ENCODE results near the gene PDCL2.
"Not testable (repeated sequence)": the region's sequence is repeated elsewhere in the genome, so short reads cannot be mapped to it uniquely, and the experiment has no call there.

PDCL2 gene, protein sequence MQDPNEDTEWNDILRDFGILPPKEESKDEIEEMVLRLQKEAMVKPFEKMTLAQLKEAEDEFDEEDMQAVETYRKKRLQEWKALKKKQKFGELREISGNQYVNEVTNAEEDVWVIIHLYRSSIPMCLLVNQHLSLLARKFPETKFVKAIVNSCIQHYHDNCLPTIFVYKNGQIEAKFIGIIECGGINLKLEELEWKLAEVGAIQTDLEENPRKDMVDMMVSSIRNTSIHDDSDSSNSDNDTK

DNA sequence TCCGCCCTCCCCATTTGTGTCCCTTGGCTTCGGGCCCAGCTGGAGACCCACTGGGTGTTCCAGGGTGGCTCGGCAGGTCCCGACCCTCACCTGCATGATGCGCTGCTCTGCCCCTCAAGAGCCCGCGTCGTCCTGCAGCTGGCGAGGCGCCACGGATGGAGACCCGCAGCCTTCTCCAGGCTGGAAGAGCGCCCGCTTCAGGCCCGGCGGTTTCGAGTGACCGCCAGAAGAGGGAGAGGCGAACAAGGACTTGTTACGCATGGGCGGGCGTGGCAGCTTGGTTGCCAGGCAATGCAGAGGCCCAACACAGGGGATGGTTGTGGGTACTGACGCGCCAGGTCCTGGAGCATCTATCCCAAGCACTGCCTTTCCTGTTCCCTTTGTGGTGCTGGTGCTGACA, at the start of gene PDCL2:
Gene PDCL2, minus strand, starts transcription at position 232 of the 400 bp plus-strand sequence. Its CDS starts 136 bp downstream, at position 96.
- no peak for DNase-seq

DNA sequence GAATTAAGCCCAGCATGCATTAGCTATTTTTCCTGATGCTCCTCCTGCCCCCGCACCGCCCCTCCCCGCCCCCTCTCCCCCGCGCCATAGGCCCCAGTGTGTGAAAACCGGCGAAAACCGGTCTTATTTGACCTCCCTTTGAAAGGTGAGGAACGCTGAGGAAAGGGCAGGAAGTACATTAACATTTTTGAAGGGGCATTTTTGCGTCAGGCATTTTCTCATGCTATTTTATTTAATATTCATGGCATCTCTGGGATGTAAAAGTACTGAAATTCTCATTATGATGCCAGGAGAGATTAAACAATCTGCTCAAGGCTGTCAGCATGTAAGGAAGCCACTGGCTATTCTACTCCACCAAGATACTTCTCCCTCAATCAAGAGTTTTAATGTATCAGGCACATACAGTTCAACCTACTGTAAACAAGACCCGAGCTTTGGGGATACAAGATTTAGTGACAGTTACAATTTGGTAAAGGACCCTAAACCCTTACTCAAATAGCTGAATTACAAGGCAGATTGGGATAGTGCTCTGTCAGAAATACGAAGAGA, 45.3 kb upstream of the PDCL2 start:
- no peak for DNase-seq

DNA sequence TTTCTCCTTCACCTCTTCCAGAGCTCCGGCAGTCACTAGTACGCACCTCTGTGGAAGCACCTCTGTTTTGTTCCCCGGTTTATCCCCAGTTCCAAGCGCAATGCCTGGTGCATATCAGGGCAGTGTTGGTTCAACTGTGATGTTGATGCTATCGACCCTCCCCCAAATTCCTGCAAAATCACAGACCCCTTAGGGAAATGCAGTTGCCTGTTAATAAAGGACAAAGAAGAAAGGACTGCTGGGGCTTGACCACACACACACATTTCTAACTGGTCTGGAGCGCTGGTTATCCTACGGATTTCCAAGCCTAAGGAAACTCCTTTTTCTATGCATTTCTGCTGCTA, 44.6 kb upstream of the PDCL2 start:
- DNase-seq = no peak

- no peak for DNase-seq
These were observed 44.0 kb upstream of the PDCL2 start, which contains the start of gene NMU for GRCh38 chr4:55635741-55636655. Gene NMU (minus strand): TSS chr4:55636298. CDS start chr4:55636192, 106 bp downstream.

- DNase-seq = no peak
These were observed 43.2 kb upstream of the PDCL2 start for GRCh38 chr4:55635282-55635681.

- no peak for DNase-seq
These were observed 42.5 kb upstream of the PDCL2 start for GRCh38 chr4:55634417-55635128.

DNA sequence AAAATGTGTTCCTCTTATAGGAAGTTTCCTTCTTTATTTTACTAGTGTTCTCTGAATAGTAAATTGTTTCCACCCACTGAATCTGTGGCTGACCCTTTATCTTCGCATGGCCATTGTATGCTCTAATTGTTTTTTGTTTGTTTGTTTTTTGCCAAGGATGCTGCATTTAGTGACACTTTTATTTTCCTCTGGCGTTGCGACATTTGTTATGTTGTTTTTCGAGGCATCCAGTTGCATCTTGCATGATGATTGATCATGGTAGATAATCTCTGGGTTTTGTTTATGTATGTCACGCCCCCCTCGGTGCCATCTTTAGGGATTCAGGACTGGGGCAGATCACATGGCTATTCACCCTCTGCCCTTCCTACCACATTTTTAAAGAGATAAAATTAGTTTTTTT, 41.9 kb upstream of the PDCL2 start:
- DNase-seq = no peak

DNA sequence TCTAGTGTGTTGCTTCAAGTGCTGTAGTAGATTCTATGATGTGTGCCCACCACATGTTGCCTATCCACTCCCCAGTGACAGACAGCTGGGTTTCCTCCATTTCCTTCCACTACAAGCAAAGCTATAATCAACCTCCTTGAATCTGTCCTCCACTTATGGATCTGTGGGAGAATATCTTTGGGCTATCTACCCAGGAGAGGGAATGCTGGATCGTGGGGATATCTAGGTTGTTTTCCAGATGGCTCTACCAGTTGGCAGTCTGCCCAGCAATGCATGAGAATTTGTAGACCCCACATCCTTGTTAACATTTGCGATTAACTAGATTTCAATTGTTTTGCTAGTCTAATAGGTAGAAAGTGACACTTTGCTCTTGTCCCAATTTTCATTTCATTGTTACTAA, 33.8 kb upstream of the PDCL2 start:
- no peak for DNase-seq

DNA sequence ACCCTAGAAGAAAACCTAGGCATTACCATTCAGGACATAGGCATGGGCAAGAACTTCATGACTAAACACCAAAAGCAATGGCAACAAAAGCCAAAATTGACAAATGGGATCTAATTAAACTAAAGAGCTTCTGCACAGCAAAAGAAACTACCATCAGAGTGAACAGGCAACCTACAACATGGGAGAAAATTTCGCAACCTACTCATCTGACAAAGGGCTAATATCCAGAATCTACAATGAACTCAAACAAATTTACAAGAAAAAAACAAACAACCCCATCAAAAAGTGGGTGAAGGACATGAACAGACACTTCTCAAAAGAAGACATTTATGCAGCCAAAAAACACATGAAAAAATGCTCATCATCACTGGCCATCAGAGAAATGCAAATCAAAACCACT, 32.0 kb upstream of the PDCL2 start:
- not testable (repeated sequence) for DNase-seq

- DNase-seq = no peak
These were observed 26.6 kb upstream of the PDCL2 start for GRCh38 chr4:55618546-55619143.

- DNase-seq = no peak
These were observed 25.6 kb upstream of the PDCL2 start for GRCh38 chr4:55617587-55618197.

GRCh38 chr4:55615008-55615407, 23.0 kb upstream of the PDCL2 start:
- no peak for DNase-seq

GRCh38 chr4:55613621-55614020, 21.6 kb upstream of the PDCL2 start:
- DNase-seq = no peak

GRCh38 chr4:55612341-55612740, 20.3 kb upstream of the PDCL2 start:
- no peak for DNase-seq

DNA sequence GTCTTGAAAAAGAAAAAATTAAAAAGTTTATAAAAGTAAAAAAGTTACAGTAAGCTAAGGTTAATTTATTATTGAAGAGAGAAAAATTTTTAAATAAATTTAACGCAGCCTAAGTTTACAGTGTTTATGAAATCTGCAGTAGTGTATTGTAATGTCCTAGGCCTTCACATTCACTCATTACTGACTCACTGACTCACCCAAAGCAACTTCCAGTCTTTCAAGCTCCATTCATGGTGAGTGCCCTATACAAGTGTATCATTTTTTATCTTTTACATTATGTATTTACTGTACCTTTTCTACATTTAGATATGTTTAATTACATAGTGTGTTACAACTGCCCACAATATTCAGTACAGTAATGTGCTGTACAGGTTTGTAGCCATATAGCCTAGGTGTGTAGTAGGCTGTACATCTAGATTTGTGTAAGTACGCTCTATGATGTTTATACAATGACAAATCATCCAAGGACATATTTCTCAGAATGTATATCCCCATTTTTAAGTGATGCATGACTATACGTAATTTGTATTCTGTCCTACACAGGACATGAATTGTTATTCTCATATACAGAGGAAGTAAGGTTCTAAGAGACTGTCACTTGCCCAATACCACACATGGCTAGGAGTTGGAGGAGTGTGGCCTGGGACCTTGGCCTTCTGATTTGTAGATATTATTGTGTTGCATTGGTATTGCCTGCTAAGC, 19.5 kb upstream of the PDCL2 start:
- DNase-seq = no peak

GRCh38 chr4:55610381-55610780, 18.3 kb upstream of the PDCL2 start:
- DNase-seq = no peak

GRCh38 chr4:55609393-55609866, 17.4 kb upstream of the PDCL2 start:
- no peak for DNase-seq

DNA sequence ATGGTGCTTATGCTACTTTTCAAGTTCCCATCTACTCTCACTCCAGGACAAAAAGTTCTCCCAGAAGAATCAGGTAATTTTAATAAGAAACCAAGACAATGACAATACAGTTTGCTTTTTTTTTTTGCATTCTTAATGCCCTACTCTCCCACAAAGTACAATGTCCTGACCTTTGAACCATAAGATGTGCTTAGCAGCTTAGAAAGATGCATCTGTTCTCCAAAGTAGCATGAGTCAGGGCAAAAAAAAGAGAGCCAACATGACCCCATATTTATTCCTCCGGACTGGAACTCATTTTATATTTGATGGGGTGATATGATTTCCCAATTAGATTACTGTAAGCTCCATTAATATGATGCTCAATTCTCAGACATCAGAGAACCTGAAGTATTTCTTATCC, 16.5 kb upstream of the PDCL2 start:
- DNase-seq = no peak

- DNase-seq = no peak
These were observed 13.0 kb upstream of the PDCL2 start for GRCh38 chr4:55604996-55605395.

GRCh38 chr4:55600640-55601039, 8.6 kb upstream of the PDCL2 start:
- DNase-seq = no peak

GRCh38 chr4:55598641-55599040, 6.6 kb upstream of the PDCL2 start:
- no peak for DNase-seq

- DNase-seq = no peak
These were observed 3.9 kb downstream of the PDCL2 start for GRCh38 chr4:55588160-55588559.

Data from hippocampal formation (tissue), 2 donors.